NCI-H1105 (cell line): ENCODE data around the gene EHD4.

ENCODE experiments used
- DNase-seq: peaks from one replicate; lab custom pipeline; 2025; lab: John Stamatoyannopoulos, UW

Gene EHD4

DNA sequence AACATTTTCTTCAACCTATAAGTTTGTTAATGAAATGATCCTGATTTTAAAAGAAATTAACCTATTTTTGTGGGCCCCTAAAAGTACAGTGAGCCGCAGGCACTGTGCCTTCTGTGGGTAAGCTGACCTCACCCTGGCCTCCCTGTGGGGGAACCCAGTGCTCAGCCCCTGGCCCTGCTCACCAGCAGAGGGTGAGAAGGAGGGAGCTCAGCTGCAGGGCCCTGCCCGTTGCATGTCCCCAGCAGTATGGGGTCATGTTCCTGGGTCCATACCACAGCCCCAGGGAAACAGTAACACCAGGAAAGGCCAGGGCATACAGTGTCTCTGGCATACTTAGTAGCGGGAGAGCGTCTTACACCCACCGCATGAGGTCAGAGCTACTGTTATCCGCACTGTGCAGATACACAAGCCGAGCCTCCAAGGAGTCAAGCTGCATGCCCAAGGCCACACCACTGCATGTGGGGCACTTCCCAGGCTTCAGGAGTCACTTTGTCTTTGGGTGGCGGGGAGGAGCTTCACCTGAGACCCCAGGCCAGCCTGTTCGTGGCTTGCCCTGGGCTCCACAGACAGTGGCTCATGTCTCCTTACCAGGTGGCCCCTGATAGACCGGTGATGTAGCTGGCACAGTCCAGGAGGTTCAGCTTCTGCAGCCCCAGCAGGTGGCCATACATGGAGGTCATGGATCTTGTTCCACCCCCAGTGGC is 22.6 kb upstream of the EHD4 start:
- DNase-seq: no peak

DNA sequence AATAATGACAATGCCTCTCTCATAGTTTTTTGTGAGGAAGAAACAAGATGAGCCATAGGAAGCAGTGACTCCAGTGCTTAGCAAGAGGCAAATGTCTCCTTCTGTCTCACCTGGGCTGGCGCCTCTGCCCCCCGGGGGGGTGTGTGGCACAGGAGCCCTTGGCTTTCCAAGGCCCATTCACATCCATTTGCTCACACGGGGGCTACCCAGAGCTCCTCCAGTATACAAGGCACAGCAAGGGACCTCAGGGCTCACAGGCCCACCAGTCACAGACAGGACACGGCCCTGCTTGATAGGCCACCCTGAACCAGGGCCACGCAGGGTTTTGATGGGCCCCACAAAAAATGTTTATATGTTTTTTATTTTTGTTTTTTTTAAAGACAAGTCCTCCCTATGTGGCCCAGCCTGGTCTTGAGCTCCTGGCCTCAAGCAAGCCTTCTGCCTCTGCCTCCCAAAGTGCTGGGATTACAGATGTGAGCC is 21.9 kb upstream of the EHD4 start:
- no peak for DNase-seq

DNA sequence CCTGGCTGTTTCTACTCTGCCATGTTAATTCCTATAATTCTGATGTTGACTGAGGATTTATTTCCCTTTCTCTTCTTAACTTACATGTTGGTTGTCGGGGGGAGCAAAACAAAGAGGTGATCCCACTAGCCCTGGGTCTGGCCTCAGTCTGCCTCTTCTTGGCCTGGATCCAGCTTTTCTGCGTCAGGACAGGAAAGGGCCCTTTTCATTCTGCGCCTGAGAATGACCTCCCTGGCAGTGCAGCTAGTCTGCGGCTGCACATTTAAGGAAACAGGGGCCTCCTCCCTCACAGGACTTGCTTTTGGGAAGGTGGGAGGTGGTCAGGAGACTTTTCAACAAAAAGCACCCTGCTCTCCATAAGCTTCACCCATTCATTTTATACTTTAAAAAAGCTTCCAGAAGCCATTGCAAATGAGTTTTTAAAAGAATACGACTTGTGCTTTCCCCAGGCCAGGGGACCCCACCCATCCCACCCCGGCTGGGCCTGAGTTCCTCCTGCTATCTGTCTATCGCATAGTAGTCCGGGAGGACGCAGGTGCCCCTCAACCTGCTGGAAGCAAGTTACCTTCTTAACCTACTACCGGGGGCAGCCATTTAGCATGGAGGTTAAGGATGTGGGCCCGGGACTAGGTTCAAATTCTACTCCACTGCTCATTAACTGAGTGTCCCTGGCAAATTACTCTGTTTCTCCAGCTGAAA is 21.3 kb upstream of the EHD4 start:
- no peak for DNase-seq

DNA sequence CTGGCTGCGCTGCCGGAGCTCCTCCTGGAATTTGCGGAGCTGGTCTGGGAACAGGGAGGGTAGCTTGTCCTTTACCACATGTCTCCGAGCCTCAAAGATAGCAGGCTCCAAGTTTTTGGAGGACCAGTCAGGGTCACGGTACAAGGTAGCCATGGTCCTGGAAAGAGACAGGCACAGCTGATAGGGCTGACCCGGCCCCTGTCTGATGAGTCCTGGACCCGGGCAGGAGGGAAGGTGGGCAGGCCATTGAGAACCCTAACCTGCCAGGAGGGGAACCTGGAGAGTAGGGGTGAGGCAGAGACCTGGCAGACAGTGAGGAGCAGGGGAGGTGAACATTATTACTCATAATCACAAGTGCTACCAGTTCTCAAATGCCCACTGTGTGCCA is 20.4 kb upstream of the EHD4 start:
- DNase-seq: no peak

DNA sequence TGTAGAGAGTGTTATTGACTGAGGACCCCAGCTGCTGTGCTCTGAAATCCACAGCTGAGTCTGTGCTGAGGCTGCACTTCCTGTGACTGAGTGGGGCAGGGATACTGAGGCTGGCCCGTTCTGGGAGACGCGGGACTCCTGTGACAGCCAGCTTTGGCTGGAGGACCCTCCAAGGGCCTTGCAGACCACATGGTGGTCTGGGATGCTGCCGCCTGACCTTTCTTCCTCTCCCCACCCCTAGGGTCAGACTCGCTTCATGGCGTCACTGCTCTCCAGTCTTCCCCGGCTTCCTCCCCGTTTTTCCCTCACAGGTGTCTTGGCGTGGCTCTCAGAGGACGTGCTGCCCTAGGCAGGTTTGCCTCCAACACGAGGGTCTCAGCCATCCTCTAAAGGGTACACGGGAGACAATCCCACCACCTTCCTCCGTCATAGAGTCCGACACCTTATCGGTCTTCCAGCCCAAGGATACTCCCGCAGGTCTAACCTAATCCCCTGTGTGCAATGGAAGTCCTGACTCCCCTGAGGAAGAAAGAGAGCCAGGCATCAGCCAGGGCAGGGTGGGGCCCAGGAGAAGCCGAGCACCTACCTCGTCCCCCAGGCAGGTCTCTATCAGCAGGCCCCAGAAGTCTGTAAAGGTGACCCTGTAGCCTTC is 19.9 kb upstream of the EHD4 start:
- DNase-seq: no peak

DNA sequence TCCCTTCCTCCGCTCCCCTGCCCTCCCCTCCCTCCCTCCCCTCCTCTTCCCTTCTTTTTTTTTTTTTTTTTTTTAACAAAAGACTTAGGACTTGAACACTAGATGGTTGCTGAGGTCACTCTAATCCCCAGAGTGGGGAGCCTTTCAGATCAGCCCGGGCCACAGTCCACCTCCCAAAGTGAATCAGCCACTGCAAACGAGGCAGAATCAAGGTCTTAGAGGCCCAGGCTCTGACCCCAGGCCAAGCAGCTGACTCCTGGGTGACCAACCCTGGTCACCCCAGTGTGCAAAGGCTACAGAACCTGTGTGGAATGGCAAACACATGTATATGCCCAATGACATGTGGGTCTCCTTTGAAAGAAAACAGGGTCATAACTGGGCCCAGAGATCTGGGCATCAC is 18.3 kb upstream of the EHD4 start:
- no peak for DNase-seq

DNA sequence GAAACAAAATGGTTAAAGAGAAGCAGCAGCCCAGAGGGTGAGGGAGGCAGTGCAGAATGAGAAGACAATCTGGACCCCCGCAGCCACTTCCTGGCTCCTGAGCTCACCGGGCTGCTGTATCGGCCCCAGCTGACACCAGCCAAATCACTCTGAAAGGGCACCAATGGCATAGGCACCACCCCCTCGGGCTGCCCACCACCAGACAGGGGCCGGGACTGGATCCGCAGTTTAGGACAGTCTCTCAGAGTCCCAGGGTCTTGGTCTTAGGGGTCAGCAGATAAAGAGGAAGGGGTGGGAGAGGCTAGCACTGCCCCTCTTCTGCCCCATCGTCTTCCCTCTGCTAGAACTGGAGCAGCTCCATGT is 17.9 kb upstream of the EHD4 start:
- no peak for DNase-seq

DNA sequence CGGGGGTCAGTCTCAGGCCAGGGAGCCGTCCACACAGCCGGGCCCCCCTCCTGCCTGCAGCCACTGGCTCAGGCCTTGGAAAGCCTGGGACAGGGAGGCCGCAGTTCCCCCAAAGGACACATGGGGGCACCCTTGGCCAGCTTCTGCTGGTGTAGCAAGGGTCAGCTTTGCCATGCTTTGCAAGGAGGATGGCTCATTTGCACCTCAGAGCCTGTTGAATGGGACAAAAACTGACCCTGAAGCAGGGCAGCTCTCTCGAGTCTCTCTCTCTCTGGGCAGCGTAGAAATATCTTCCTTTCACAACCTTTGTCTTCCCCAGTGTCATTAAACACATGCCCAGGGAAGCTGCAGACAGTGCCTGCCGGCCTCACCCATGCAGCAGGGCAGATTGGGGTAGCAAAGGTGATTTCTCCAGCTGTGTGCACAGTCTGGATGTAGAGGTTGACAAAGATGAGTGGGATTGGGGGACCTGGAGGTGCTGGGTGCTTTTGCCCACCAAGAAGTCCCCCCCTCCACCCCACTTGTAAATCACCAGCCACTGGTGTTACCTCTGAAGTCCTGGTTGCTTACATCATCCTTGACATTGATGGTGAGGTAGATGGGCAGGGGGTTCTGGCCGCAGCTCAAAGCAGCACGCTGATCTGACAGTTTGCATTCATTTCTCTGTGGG is 17.4 kb upstream of the EHD4 start:
- peak; percentile 47 for DNase-seq

DNA sequence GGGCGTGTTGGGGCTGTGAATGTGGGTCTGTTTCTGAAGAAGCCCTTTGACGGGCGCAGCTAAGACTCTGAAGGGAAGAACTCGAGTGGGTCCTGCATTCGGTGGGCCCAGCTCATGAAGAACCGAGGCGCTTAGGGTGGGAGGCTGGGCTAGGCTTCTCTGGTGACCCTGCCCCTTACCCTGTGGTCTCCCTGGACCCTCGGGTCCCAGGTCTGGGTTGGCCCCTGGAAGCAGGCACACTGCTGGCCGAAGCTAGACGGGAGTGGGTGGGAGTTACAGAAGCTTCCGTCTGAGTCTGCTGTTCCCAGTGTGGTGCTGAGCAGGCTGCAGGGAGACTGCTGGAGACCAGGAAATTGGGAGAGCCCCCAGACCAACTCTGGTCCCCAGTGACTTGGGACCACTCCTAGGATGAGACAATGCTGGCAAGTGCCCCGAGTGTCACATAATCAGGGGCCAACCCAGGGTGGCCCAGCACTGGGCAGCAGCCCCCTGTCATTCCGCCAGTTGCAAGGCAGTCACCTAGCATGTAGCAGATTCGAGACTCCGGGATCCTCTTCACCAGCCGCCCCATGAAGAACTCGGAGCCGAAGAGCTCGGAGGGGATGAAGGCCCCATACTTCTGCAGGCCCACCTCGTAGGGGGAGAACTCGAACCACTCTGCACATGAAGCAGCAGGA is 16.7 kb upstream of the EHD4 start:
- no peak for DNase-seq

DNA sequence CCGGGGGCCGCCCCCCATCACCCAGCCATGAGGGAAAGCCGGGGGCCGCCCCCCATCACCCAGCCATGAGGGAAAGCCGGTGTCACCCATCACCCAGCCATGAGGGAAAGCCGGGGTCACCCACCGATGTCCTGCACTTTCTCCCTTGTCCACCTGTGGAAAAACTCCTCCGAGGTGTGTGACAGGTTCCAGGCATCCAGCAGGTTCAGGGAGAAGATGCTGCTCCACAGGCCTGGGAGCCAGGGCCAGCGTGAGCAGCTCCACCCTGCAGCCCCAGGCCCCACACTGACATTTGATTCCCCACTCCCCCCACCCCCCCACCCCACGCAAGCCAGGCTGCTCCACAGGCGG is 15.5 kb upstream of the EHD4 start:
- no peak for DNase-seq

DNA sequence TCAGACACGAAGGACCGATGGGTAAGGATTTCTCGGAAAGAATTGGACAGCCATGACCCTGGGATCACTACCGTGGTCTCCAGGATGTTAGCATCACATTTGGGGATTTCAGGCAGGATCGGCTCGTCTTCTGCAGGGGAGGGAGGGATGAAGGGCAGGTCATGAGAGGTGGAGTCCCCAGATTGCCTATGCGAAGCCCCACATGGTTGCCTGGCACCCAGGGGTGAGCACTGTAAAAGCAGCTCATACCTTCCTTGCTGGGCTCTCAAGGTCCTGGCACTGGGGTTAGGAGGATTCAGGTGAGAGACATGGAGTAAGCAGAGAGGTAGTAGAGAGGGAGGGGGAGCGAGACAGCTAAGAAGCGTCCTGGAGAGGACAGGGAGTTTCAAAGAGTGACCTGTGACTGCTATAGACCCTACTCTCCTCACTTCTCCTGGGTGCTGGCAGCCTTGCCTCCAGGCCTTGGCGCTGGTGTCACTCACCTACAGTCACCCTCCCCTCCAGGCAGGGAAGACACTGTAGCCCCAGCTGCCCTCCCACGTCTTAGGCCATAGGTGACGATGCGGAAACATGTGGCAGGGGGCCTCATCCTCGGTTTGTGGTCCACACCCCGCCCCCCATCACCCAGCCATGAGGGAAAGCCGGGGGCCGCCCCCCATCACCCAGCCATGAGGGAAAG is 15.0 kb upstream of the EHD4 start:
- DNase-seq: no peak

DNA sequence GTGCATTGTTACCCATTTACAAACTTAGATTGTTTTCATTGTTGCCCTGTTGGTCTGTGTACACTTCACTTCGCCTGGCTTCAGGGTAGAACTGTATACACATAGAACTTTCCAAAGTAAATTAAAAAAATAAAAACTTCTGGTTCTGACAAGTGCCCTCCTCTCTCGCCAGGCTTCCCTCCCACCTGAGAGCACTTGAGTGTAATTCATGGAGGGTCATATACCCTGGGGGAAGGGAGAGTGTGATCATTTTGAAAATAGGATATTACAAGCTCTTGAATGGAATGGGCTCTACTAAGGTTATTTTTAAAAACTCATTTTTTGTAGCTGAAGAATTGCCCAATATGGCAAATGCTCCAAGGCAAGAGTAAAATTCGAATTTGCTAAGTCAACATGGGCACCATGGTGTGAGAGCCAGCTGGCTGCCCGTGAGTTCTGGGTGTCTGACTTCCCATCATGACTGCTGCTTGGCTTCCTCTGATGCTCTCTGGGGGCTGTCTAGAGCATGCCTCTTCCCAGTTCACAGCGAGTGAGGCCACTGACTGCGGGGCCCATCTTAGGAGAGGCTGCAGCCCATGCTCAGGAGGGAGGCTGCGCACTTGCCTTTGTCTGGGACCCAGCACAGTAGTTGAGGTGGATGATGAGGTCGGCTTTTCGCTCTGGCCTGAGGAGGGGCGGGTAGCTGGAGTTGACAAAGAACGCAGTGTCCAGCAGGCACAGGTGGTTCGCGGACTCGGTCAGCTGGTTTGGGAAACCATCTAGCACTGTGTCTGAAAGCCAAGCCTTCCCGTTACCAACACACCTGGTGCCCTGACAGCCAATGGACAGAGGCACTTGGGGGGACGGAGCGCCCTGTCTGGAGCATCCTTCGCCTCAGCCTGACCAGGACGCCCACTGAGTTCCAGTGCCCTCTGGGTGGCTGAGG is 13.1 kb upstream of the EHD4 start:
- DNase-seq: no peak

DNA sequence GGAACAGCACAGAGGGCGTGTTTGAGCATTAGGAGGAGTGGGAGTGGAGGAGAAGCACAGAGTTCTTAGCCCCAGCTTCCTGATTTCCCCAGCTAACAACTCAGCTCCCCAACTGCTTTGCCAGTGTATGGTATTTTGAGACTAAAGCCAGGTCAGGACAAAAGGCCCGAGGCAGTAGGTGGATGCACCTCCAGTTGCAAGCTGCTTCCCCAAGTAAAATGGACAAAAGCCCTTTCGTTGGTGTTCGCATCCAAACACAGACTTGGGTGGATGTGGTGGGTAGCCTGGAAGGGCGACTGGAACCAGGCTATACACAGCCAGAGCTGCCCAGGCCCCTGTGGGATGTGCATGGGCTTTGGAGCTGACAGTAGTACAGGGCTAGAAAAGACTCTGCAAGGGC is 12.3 kb upstream of the EHD4 start:
- no peak for DNase-seq

DNA sequence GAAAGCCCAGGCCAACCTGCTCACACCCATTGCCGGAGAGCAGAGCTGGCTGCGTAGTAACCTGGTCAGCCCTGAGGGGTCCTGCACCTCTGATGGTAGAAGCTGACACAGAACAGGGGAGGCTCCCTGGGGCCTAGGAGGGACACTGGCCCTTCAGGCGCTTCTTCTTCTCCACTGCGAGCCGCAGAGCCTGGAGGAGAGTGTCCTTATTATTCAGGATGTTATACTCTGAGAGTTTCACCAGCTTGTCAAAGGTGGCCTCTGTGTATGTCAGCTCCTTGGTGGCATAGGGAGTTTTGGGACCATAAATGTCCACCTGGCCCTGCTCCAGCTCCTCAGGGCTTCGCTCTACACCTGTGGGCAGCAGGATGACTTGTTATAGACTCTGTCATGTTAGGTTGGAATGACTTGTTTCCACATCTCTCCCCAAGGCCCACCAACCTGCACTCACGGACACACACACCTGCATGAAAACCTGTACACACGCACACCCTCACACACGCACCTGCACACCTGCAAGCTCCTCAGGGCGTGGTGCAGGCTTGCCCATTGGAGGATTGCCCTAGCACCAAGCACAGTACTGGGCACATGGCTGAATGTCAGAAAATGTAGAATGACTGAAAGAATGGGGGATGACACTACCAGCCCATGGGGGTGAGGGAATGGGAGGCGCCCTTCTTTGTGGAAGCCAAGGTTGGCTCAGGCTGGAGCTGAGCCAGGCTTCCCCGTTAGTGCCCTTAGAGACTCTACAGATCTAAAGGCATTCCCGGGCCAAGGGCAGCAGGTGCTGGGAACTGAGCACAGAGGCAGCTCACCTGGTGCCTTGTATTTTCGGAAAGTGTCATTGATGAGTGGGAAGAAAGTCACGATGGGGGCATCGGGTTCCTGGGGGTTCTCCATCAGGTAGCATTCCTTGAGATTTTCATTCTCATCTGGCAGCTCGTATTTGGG is 11.5 kb upstream of the EHD4 start:
- DNase-seq: no peak

DNA sequence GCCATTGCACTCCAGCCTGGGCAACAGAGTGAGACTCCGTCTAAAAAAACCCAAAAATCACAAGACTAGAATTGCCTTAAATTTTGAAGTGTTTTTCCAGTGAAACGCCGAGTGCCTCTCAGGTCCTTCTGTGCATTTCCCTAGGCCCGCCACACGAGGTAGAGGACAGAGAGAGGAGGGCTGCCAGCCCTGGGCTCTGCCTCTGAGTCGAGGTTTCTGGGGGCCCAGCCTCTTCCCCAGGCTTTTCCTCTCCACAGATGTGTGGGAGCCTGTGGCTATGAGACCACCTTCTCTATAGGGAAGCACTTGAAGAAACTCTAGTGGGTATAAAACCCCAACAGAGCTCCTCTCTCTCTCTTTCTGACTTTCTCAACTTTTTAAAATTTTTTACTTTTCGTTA is 10.9 kb upstream of the EHD4 start:
- no peak for DNase-seq

DNA sequence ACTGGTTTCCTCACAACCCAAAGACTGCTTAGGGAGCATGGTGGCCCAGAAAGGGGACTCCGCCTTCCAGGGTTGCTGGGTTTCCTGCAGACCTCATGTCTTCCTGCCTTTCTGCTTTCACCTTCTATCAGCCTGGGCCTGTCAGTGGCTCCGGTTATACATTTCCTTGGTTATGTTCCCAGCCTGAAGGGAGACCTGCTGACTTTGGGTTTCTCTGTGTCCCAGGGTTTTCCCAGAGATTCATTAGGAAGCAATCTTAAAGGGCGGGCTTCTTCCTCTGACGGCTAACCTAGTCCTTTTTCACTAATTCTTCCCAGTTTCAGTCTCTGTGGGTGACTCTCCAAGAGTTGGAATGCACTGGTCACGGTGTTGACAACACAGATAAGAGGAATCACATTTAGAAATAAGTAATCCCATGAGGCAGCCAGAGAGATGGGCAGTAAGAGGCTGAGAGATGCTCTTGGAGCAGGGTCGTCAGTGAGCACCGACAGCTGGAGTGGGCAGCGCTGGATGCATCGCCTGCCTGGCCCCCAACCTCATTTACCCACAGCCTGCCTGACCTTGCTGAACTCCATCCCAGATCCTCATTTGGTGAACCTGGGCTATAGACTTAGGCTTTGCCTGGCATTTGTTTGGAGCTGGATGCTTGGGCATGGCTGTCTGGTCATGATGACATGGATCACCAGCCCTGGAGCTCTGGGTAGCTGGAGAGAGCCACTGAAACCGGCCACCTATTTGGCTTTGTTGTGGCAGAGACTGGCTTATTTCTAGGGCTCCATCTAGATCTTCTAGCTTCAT is 10.0 kb upstream of the EHD4 start:
- no peak for DNase-seq

DNA sequence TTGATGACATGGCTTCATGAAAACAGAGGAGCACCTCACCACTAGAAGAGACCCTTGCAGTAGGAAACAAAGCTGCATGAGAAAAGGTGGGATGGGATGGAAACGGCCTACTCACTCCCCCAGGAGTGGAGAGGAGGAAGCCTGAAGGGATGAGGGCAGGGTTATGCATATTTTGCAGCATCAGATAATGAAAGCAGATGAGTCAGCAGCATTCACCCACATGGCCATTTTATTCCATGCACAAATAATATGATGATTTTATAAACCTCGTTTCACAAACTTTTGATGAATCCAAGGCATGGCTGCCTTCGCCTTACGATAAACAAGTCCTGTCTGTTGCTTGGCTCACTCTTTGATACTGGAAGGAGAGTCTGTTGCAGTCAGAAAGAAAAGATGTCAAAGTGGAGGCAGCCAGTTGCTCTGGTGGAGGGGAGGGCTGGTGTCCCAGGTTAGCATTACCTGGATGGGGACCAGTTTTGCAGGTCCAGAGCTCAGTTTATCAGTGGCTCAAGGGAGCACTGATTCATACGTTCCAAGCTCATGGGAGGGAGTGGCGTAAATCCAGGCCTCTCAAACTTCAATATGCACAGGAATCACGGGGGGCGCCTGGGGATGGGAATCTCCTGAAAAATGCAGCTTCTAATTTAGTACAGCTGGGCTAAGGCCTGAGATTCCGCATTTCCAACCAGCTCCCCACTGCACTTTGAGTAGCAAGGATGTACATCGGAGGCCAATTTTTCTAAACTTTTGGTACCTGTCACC is 9.2 kb upstream of the EHD4 start:
- no peak for DNase-seq
